ENCODE data around the gene NASP. TPM values are rescaled to one million over a fixed set of nuclear protein-coding genes. Genes with fewer than 3 reads are reported as not detected.

NASP gene
- total and polyA plus RNA-seq, 12 donors = 32.3 to 181 (median 54.4) TPM

GRCh38 chr1:45612941-45613579 is 29.2 kb downstream of the NASP start:
- Histone ChIP-seq H3K36me3 (replicated peaks in 1 of 2) (peaks cover 0 to 66% of the 10 kb centered on the region in 2 donors), H3K27me3 (no peaks in the 10 kb centered on the region), H3K4me1 (replicated peaks in 1 of 2) (no peaks in the 10 kb centered on the region), H3K4me3 (no peak overlapping the region), H3K9me3 (replicated peaks in 1 of 3) (no peaks in the 10 kb centered on the region), H3K27ac (no peak overlapping the region)
- whole genome bisulfite sequencing, 4 donors = 83 to 89% (median 85%) methylated on average over 8 of the region's 8 CpGs
- DNase-seq = no peak
- TF ChIP-seq POLR2A (IDR thresholded peaks at IDR 0.05) = no peak
- TF ChIP-seq, protein P1, sequence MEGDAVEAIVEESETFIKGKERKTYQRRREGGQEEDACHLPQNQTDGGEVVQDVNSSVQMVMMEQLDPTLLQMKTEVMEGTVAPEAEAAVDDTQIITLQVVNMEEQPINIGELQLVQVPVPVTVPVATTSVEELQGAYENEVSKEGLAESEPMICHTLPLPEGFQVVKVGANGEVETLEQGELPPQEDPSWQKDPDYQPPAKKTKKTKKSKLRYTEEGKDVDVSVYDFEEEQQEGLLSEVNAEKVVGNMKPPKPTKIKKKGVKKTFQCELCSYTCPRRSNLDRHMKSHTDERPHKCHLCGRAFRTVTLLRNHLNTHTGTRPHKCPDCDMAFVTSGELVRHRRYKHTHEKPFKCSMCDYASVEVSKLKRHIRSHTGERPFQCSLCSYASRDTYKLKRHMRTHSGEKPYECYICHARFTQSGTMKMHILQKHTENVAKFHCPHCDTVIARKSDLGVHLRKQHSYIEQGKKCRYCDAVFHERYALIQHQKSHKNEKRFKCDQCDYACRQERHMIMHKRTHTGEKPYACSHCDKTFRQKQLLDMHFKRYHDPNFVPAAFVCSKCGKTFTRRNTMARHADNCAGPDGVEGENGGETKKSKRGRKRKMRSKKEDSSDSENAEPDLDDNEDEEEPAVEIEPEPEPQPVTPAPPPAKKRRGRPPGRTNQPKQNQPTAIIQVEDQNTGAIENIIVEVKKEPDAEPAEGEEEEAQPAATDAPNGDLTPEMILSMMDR (IDR thresholded peaks at IDR 0.05) = no peak
- intact Hi-C loops (cut with DNase I) = no loop called here

- Histone ChIP-seq H3K9me3 (replicated peaks in 1 of 3) (no peaks in the 10 kb centered on the region), H3K27me3 (no peaks in the 10 kb centered on the region), H3K4me3 (no peak overlapping the region), H3K36me3 (replicated peaks in 1 of 2) (peaks cover 0 to 51% of the 10 kb centered on the region in 2 donors), H3K27ac (no peak overlapping the region), H3K4me1 (replicated peaks in 1 of 2) (no peaks in the 10 kb centered on the region)
- WGBS, 4 donors = 91 to 100% (median 97%) methylated on average over 1 of the region's 1 CpG
- DNase-seq = no peak
- intact Hi-C loops (cut with DNase I) = no loop called here
- TF ChIP-seq POLR2A (IDR thresholded peaks at IDR 0.05) = no peak
- TF ChIP-seq, protein P1 (IDR thresholded peaks at IDR 0.05) = no peak
Observed at GRCh38 chr1:45615885-45616284, 32.0 kb downstream of the NASP start.

DNA sequence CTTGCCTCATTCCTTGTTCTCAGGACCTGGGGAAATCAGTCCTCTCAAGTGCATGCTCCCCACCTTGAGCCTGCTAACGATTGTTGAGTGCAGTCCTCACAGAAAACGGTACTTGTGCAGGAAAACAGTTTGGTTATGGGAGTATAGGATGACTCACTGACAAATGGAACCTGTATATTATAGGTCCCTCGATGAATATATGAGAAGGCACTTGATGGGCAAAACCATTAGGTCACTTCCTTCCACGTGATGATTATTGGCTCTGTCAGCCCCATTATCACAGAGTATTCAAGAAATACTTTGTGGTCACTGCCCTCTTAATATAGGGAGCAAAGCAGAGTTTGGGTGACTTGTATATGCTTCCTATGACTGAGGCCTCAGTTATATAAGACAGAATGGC is 33.8 kb downstream of the NASP start:
- DNase-seq = no peak
- no peaks in the 10 kb centered on the region for H3K27me3 ChIP-seq
- intact Hi-C loops (cut with DNase I) = no loop called here
- H3K4me1 ChIP-seq (replicated peaks in 1 of 2) = peaks cover 0 to 10% of the 10 kb centered on the region in 2 donors
- 87 to 92% (median 90%) methylated on average over 4 of the region's 4 CpGs for whole genome bisulfite sequencing, 4 donors
- no peaks in the 10 kb centered on the region for H3K9me3 ChIP-seq (replicated peaks in 1 of 3)
- no peak for TF ChIP-seq POLR2A (IDR thresholded peaks at IDR 0.05)
- TF ChIP-seq, protein P1 (IDR thresholded peaks at IDR 0.05) = no peak
- no peak overlapping the region for H3K4me3 ChIP-seq
- H3K27ac ChIP-seq = no peak overlapping the region
- peaks cover 0 to 49% of the 10 kb centered on the region in 2 donors for H3K36me3 ChIP-seq (replicated peaks in 1 of 2)

- Histone ChIP-seq H3K4me1 (replicated peaks in 1 of 2) (peaks cover 0 to 10% of the 10 kb centered on the region in 2 donors), H3K9me3 (replicated peaks in 1 of 3) (no peaks in the 10 kb centered on the region), H3K27ac (peak overlapping the region in 1 of 5 donors; percentile 38), H3K36me3 (replicated peaks in 1 of 2) (peaks cover 0 to 39% of the 10 kb centered on the region in 2 donors), H3K27me3 (no peaks in the 10 kb centered on the region), H3K4me3 (no peak overlapping the region)
- DNase-seq = no peak
- 64 to 74% (median 66%) methylated on average over 8 of the region's 8 CpGs for WGBS, 4 donors
- intact Hi-C loops (cut with DNase I) = no loop called here
- TF ChIP-seq POLR2A (IDR thresholded peaks at IDR 0.05) = no peak
- TF ChIP-seq, protein P1 (IDR thresholded peaks at IDR 0.05) = no peak
Observed at GRCh38 chr1:45619149-45619921, 35.5 kb downstream of the NASP start.
